Upper lobe of right lung (tissue), 1 donor: ENCODE results near the gene TESMIN. TPM values are rescaled to one million over a fixed set of nuclear protein-coding genes. Genes with fewer than 3 reads are reported as not detected.

Experiments
- ATAC-seq: fragments of 200-7000 bp; cut with Tn5 transposase; one replicate; pipeline ENCODE4 v1.9.1; 2020; ENCODE audit warnings: mild to moderate bottlenecking, moderate library complexity
- DNase-seq: peaks from one replicate; pipeline ENCODE4 v3.0.0-alpha.2; 2020
- H3K27ac ChIP-seq: fragments of 200-600 bp; one replicate; pipeline ENCODE4 v1.8.0; 2022
- H3K27me3 ChIP-seq: fragments of 200-600 bp; one replicate; pipeline ENCODE4 v1.8.0; 2022; ENCODE audit warnings: mild to moderate bottlenecking
- H3K36me3 ChIP-seq: fragments of 200-600 bp; one replicate; pipeline ENCODE4 v1.8.0; 2022
- H3K4me1 ChIP-seq: fragments of 200-600 bp; one replicate; pipeline ENCODE4 v1.8.0; 2022
- H3K4me3 ChIP-seq: fragments of 200-600 bp; one replicate; pipeline ENCODE4 v1.8.0; 2022; ENCODE audit warnings: mild to moderate bottlenecking
- H3K9me3 ChIP-seq: fragments of 200-600 bp; one replicate; pipeline ENCODE4 v1.8.0; 2022
- intact Hi-C: fragments of 100-400 bp; cut with DNase I; formaldehyde crosslinking; loops from one replicate; pipeline ENCODE4 v1.11.0; 2022
- total RNA-seq: library from RNA; stranded (reverse); fragmentation: NEBNext Ultra II Directional; extraction: Animal tissue kit (Norgen Biotek cat#: 25700); gene quantifications from one replicate; pipeline ENCODE4 v1.2.1, GENCODE V29; 2021
- TF ChIP-seq, protein P1 (sequence below): fragments of 200-600 bp; IDR thresholded peaks from one replicate; pipeline ENCODE4 v1.8.0; 2022; ENCODE audit warnings: antibody characterized with exemption
- donor health status: DM: no; HTN: yes; CAD: no; lungs with severe emphysema.

Gene TESMIN
- total RNA-seq, 1 donor from 2014 or later: 0.81 TPM

GRCh38 chr11:68663482-68664010, 87.8 kb downstream of the TESMIN start:
- H3K4me1 ChIP-seq: no peaks in the 10 kb centered on the region
- DNase-seq (peak; percentile 49), ATAC-seq (no peak)
- H3K36me3 ChIP-seq: no peaks in the 10 kb centered on the region
- intact Hi-C loops: no loop called here
- no peaks in the 10 kb centered on the region for H3K27me3 ChIP-seq
- no peak overlapping the region for H3K27ac ChIP-seq
- TF ChIP-seq, protein P1, sequence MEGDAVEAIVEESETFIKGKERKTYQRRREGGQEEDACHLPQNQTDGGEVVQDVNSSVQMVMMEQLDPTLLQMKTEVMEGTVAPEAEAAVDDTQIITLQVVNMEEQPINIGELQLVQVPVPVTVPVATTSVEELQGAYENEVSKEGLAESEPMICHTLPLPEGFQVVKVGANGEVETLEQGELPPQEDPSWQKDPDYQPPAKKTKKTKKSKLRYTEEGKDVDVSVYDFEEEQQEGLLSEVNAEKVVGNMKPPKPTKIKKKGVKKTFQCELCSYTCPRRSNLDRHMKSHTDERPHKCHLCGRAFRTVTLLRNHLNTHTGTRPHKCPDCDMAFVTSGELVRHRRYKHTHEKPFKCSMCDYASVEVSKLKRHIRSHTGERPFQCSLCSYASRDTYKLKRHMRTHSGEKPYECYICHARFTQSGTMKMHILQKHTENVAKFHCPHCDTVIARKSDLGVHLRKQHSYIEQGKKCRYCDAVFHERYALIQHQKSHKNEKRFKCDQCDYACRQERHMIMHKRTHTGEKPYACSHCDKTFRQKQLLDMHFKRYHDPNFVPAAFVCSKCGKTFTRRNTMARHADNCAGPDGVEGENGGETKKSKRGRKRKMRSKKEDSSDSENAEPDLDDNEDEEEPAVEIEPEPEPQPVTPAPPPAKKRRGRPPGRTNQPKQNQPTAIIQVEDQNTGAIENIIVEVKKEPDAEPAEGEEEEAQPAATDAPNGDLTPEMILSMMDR: no peak
- no peaks in the 10 kb centered on the region for H3K9me3 ChIP-seq
- no peak overlapping the region for H3K4me3 ChIP-seq

DNA sequence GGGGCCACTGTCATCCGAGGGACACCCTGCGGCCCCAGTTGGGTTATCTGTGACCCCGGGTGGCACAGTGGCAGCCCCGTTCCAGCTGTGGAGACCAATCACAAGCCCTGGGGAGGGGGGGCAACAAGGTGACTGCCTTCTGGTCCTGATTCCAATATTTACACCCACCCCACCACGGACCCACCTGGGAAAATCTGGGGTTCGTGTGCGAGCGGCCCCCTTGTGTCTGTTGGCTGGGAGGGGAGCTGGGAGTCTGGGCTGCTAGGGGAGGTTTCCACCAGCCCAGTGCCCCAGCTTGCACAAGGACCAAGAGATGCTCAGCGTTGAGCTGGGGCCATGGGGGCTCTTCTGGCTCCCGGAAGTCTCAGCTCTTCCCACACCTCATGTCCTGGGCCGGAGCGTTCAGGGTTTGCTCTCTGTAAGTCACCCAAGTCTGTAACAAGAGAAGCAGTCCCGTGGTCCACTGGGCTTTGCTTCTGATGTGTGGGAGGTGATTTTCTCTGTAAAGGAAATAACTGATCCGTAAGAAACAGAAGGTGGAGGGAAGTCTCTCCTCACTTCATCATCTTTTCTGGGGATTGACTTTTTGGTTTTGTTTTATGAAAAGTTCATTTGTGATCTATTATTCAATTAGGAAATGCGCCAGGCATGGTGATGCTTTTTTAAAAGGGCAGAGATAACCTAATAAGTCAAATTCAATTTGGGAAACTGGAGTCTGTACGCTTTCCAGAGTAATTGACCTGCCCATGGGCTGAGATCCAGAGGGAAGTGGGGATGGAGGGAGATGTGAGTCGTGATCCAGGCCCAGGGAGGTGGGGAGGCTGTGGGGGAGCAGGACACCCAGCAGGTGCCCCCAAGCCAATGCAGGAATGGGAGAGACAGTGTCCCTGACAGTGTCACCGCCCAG, 89.4 kb downstream of the TESMIN start:
- Histone ChIP-seq H3K4me3 (no peak overlapping the region), H3K36me3 (no peaks in the 10 kb centered on the region), H3K27ac (no peak overlapping the region), H3K4me1 (no peaks in the 10 kb centered on the region), H3K9me3 (no peaks in the 10 kb centered on the region), H3K27me3 (no peaks in the 10 kb centered on the region)
- no peak for ATAC-seq
- peak; percentile 46 for DNase-seq
- intact Hi-C loops: no loop called here
- TF ChIP-seq, protein P1: no peak

DNA sequence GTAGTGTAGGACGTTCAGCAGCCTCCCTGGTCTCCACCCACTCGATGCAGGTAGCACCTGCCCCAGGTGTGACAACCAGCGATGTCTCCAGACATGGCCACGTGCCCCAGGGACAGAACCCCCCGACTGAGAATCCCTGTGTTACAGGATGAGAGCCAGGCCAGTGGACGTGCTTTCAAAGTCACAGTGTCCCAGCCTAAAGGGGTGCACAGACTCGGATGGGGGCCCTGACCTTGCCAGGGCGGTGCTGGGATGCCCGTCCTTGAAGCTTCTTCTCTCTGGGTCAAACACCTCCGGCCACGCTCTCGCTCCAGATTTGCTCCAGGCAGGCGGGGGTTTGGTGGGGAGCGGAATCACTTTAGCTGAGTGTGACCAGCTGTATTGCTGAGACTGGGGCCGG, 90.3 kb downstream of the TESMIN start:
- intact Hi-C loops: no loop called here

DNA sequence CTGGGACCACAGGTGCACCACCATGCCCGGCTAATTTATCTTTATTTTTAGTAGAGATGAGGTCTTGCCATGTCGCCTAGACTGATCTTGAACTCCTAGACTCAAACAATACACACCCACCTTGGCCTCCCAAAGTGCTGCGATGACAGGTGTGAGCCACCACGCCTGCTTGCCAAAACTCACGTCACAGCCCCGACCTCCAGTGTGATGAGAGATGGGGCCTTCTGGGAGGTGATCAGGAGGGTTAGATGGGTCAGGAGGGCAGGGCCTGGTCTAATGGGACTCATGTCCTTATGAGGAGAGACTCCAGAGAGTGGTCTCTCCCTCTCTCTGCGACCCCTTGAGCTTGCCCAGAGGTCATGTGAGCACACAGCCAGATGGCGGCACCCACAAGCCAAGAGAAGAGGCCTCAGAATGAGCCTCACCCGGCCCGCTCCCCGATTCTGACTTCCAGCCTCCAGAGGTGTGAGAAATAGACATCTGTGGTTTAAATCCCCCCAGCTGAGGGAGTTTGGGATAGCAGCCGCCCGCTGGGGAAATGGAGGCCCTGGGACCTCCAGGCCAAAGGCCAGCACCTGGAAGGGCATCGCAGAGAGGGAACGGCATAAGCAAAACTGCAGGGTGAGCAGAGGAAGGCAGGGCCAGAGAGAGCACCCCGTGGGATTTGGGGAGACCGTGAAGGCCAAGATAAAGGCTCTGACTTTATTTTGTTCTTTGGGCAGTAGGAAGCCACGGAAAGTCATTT, 91.1 kb downstream of the TESMIN start:
- no peaks in the 10 kb centered on the region for H3K27me3 ChIP-seq
- no peaks in the 10 kb centered on the region for H3K4me1 ChIP-seq
- ATAC-seq (no peak), DNase-seq (peak; percentile 21)
- H3K36me3 ChIP-seq: no peaks in the 10 kb centered on the region
- TF ChIP-seq, protein P1: no peak
- intact Hi-C loops: no loop called here
- no peak overlapping the region for H3K4me3 ChIP-seq
- no peaks in the 10 kb centered on the region for H3K9me3 ChIP-seq
- no peak overlapping the region for H3K27ac ChIP-seq

More for the DNA sequence above, 90.3 kb downstream of the TESMIN start:
- Histone ChIP-seq H3K4me1 (no peaks in the 10 kb centered on the region), H3K9me3 (no peaks in the 10 kb centered on the region), H3K36me3 (no peaks in the 10 kb centered on the region), H3K4me3 (no peak overlapping the region), H3K27ac (no peak overlapping the region), H3K27me3 (no peaks in the 10 kb centered on the region)
- DNase-seq (peak; percentile 45), ATAC-seq (no peak)
- TF ChIP-seq, protein P1: no peak

- Histone ChIP-seq H3K9me3 (no peaks in the 10 kb centered on the region), H3K4me1 (no peaks in the 10 kb centered on the region), H3K4me3 (no peak overlapping the region), H3K27ac (no peak overlapping the region), H3K36me3 (no peaks in the 10 kb centered on the region), H3K27me3 (no peaks in the 10 kb centered on the region)
- TF ChIP-seq, protein P1: no peak
- intact Hi-C loops: no loop called here
- no peak for DNase-seq
- ATAC-seq: peak; percentile 20
Measured at GRCh38 chr11:68659158-68659921, 92.0 kb downstream of the TESMIN start.
